T47D (cell line): ENCODE measurements around the gene SLC7A8.
A peak's percentile ranks its signal among the peaks of the same experiment; 100 is the strongest.

Experiments
- DNase-seq, 2 experiments: peaks; one replicate each; pipeline versions ENCODE4 v3.0.0 to v3.0.0-alpha.2; 2011 to 2012; ENCODE audit warnings: low read depth in 1 of 2, low spot score in 1 of 2
- JUND ChIP-seq: IDR thresholded peaks from 2 replicates; pipeline ENCODE4 v1.6.1; 2012; ENCODE audit warnings: low read depth
- in situ Hi-C: cut with HindIII; loops from 2 replicates; pipeline ENCODE4 v1.10.0; 2016; ENCODE audit warnings: low sequenced_read_pairs, low pct_unique_long_range_greater_than_20kb

Gene SLC7A8

GRCh38 chr14:23130871-23131270, 52.6 kb downstream of the SLC7A8 start:
- in situ Hi-C loops = no loop called here
- no peak for TF ChIP-seq JUND
- DNase-seq = no peak

DNA sequence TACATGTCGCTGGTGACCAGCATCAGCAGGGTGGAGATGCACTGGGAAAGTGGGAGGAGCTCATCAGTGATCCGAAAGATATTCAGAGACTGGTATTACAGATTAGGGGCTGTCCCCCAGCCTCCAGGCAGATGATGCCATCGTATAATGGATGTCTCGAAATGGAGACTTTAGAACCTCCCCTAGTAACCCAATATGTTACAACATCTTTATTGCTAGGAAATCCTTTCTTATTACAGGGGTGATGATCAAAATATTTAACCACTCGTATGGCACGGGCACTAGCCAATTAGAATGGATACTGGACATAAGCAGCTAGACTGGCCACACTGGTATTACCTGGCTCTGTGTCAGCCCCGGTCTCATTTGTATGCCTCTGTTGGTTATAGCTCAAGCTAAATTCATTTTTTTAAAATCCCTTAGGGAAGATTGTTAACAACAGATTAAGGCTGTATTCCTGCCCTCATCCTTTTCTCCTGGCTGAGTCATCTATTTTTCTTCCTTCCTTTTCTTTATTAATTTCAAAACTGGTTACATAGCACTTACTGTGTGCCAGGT, 53.6 kb downstream of the SLC7A8 start:
- no peak for TF ChIP-seq JUND
- in situ Hi-C loops = no loop called here
- peak; percentile 75 to 90 for DNase-seq

GRCh38 chr14:23128969-23129758, 54.3 kb downstream of the SLC7A8 start:
- DNase-seq = no peak
- no peak for TF ChIP-seq JUND
- in situ Hi-C loops = no loop called here

GRCh38 chr14:23127861-23128260, 55.6 kb downstream of the SLC7A8 start:
- TF ChIP-seq JUND = no peak
- in situ Hi-C loops = no loop called here
- DNase-seq = no peak

GRCh38 chr14:23126548-23127278, 56.7 kb downstream of the SLC7A8 start:
- in situ Hi-C loops = no loop called here

GRCh38 chr14:23125933-23126524, 57.4 kb downstream of the SLC7A8 start:
- no peak for DNase-seq
- in situ Hi-C loops = no loop called here
- no peak for TF ChIP-seq JUND

More at GRCh38 chr14:23126548-23127278, 56.7 kb downstream of the SLC7A8 start:
- no peak for TF ChIP-seq JUND
- no peak for DNase-seq

DNA sequence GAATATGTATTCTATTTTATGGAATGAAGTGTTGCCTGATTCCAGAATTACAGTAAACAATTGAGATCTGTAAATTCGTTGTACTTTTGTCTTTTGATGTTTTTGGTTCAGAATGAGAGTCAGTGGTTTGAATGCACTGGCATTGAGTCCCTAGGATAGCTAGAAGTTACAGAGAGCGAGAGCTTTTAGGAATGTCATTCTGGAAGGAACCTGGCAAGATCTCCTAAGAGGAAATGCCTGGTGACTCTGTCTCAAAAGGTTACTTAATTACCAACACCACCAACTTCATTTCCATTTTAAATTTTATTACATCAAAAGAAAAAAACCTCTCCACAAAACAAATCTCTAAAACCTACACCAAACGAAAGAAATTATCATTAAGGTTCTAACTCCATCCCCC, 58.4 kb downstream of the SLC7A8 start:
- no peak for DNase-seq
- no peak for TF ChIP-seq JUND
- in situ Hi-C loops = no loop called here

- in situ Hi-C loops = no loop called here
- DNase-seq = no peak
- no peak for TF ChIP-seq JUND
Observed at GRCh38 chr14:23124337-23124954, 59.0 kb downstream of the SLC7A8 start.

DNA sequence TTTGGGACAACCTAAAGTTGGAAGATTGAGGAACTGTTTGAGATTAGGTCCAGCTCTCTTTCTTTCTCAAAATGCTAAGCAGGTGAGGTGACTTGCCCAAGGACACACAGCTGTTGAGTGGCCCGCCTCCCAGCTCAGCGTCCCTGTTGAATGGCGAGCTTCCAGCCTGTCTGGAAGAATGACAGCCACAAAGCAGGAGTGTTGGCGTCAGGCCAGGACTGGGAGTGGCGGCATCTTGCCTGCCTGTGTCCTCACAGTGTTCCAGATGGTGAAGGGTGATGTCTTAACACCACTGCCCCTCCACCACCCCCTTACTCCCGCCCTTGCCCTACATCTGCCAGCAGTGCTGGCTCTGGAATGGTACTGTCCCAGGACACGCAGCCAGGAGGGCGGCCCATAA, 60.0 kb downstream of the SLC7A8 start:
- in situ Hi-C loops = no loop called here
- DNase-seq = peak in 1 of 2 experiments; percentile 59
- TF ChIP-seq JUND = no peak

GRCh38 chr14:23122086-23122485, 61.4 kb downstream of the SLC7A8 start:
- no peak for TF ChIP-seq JUND
- in situ Hi-C loops = no loop called here
- DNase-seq = no peak

GRCh38 chr14:23121361-23121771, 62.1 kb downstream of the SLC7A8 start:
- in situ Hi-C loops = no loop called here
- DNase-seq = peak in 1 of 2 experiments; percentile 31
- no peak for TF ChIP-seq JUND

GRCh38 chr14:23120541-23121251, 62.8 kb downstream of the SLC7A8 start:
- TF ChIP-seq JUND = no peak
- peak; percentile 70 to 81 for DNase-seq
- in situ Hi-C loops = no loop called here
